Thyroid gland (tissue), 4 donors: ENCODE results near the gene HS6ST3.

Experiments used
- CTCF ChIP-seq, 6 experiments: fragments of 200-600 bp in 3 of 6; fragments of 450-650 bp in 3 of 6; sonication (generic) in 3 of 6; IDR thresholded peaks; one replicate each; pipeline ENCODE4 v1.5.1; 2016 to 2019; ENCODE audit warnings: antibody characterized with exemption in 6 of 6, mild to moderate bottlenecking in 2 of 6, inconsistent platforms in 1 of 6, moderate library complexity in 1 of 6
- POLR2A ChIP-seq, 2 donors: fragments of 450-650 bp; IDR thresholded peaks; one replicate each; pipeline ENCODE4 v1.6.1; 2017; ENCODE audit warnings: antibody characterized with exemption in 2 of 2, mild to moderate bottlenecking in 2 of 2, moderate library complexity in 1 of 2

- TF ChIP-seq CTCF (IDR thresholded peaks at IDR 0.05), result no peak
- no peak for TF ChIP-seq POLR2A (IDR thresholded peaks at IDR 0.05)
These were observed 659.9 kb downstream of the HS6ST3 start for GRCh38 chr13:96749825-96750224.
